Naive thymus-derived CD4-positive, alpha-beta T cell (primary cell): ENCODE data around the gene TRIO. TPM values are rescaled to one million over a fixed set of nuclear protein-coding genes. Genes with fewer than 3 reads are reported as not detected.
A peak's percentile ranks its signal among the peaks of the same experiment; 100 is the strongest.

Source experiments
- ATAC-seq: fragments of 150-1000 bp; cut with Tn5 transposase; 2 replicates; pipeline ENCODE4 v1.10.0; 2021; ENCODE audit warnings: mild to moderate bottlenecking, moderate library complexity
- CTCF ChIA-PET: fragments of 350-600 bp; sonication (Branson Sonifier 250); formaldehyde crosslinking; loops from one replicate; lab custom pipeline; 2021; ENCODE audit warnings: antibody characterized with exemption; lab: Charles Lee
- POLR2A ChIA-PET: fragments of 350-600 bp; sonication (Branson Sonifier 250); formaldehyde crosslinking; loops from one replicate; lab custom pipeline; 2021; ENCODE audit warnings: antibody characterized with exemption, inconsistent platforms; lab: Charles Lee
- DNase-seq, 9 donors: peaks; one replicate each; pipeline versions ENCODE4 v3.0.0 to v3.0.0-alpha.2; 2020 to 2022; ENCODE audit warnings: mixed read lengths in 1 of 9
- H3K27ac ChIP-seq: one replicate; pipeline ENCODE4 v1.7.0; 2013; ENCODE audit warnings: mild to moderate bottlenecking, low read depth, low read length, moderate library complexity
- H3K27me3 ChIP-seq, 2 donors: one replicate each; pipeline ENCODE4 v1.7.0; 2013; ENCODE audit warnings: low read length in 2 of 2, mild to moderate bottlenecking in 2 of 2, moderate library complexity in 2 of 2; ENCODE audit not compliant: control insufficient read depth in 2 of 2, insufficient read depth in 2 of 2
- H3K36me3 ChIP-seq, 3 experiments: 1 replicate in 2 of 3; 2 replicates in 1 of 3; pipeline ENCODE4 v1.7.0; 2013; ENCODE audit warnings: low read length in 3 of 3, mild to moderate bottlenecking in 3 of 3, moderate library complexity in 1 of 3; ENCODE audit not compliant: insufficient read depth in 3 of 3, control insufficient read depth in 2 of 3
- H3K4me1 ChIP-seq, 2 donors: one replicate each; pipeline ENCODE4 v1.7.0; 2013; ENCODE audit warnings: low read length in 2 of 2, mild to moderate bottlenecking in 2 of 2, moderate library complexity in 1 of 2; ENCODE audit not compliant: control insufficient read depth in 2 of 2, insufficient read depth in 2 of 2
- H3K4me3 ChIP-seq: 2 replicates; pipeline ENCODE4 v1.7.0; 2013; ENCODE audit warnings: mild to moderate bottlenecking, low read length
- H3K9me3 ChIP-seq, 3 experiments: 1 replicate in 2 of 3; 2 replicates in 1 of 3; pipeline ENCODE4 v1.7.0; 2013; ENCODE audit warnings: low read length in 3 of 3; ENCODE audit not compliant: control insufficient read depth in 2 of 3
- H3K27ac Mint-ChIP-seq, 9 donors: one replicate each; pipeline ENCODE4 v1.8.0; 2020 to 2022; ENCODE audit warnings: mixed read lengths in 9 of 9, mild to moderate bottlenecking in 8 of 9, moderate library complexity in 5 of 9, inconsistent platforms in 2 of 9
- H3K27me3 Mint-ChIP-seq, 5 donors: one replicate each; pipeline ENCODE4 v1.8.0; 2021 to 2022; ENCODE audit warnings: mixed read lengths in 5 of 5, mild to moderate bottlenecking in 1 of 5
- H3K36me3 Mint-ChIP-seq, 5 donors: one replicate each; pipeline ENCODE4 v1.8.0; 2020 to 2022; ENCODE audit warnings: mixed read lengths in 5 of 5, mild to moderate bottlenecking in 3 of 5, inconsistent platforms in 1 of 5
- H3K4me1 Mint-ChIP-seq, 7 donors: one replicate each; pipeline ENCODE4 v1.8.0; 2020 to 2022; ENCODE audit warnings: mixed read lengths in 7 of 7, mild to moderate bottlenecking in 3 of 7, inconsistent platforms in 1 of 7
- H3K4me3 Mint-ChIP-seq, 10 donors: one replicate each; pipeline ENCODE4 v1.8.0; 2020 to 2022; ENCODE audit warnings: mild to moderate bottlenecking in 10 of 10, mixed read lengths in 10 of 10, moderate library complexity in 6 of 10, inconsistent platforms in 2 of 10
- H3K9me3 Mint-ChIP-seq, 11 donors: one replicate each; pipeline ENCODE4 v1.8.0; 2020 to 2022; ENCODE audit warnings: mixed read lengths in 11 of 11, mild to moderate bottlenecking in 4 of 11, inconsistent platforms in 1 of 11, moderate library complexity in 1 of 11
- intact Hi-C, 2 donors: fragments of 100-400 bp; cut with micrococcal nuclease; formaldehyde crosslinking; loops; one replicate each; pipeline ENCODE4 v1.15.1; 2023
- polyA plus RNA-seq, 2 donors: library from polyadenylated mRNA; unstranded; fragments of 300-500 nt; fragmentation: Illumina TruSeq; gene quantifications; one replicate each; pipeline ENCODE4 v1.2.3, GENCODE V29; 2021
- total RNA-seq, 6 experiments: library from RNA in 5 of 6; stranded (reverse) in 5 of 6; gene quantifications; 1 replicate in 5 of 6; 2 replicates in 1 of 6; pipeline ENCODE4 v1.2.3 and lab custom pipeline; 2021 to 2026

TRIO gene
- total and polyA plus RNA-seq, 7 experiments from 2014 or later: 0.16 to 45.9 (median 5.7) TPM

- peaks cover 0 to 29% (median 7%) of the 10 kb centered on the region in 7 donors for H3K4me1 Mint-ChIP-seq
- no peaks in the 10 kb centered on the region for H3K9me3 ChIP-seq
- no peaks in the 10 kb centered on the region for H3K4me1 ChIP-seq
- intact Hi-C loops: no loop called here
- no peaks in the 10 kb centered on the region for H3K27me3 Mint-ChIP-seq
- ChIA-PET CTCF (no interaction called here), POLR2A (interaction anchor here (1.1 kb wide), 1 partner anchor 12 kb away, joined by 5 read pairs; no protein-coding TSS in a partner anchor)
- H3K27ac Mint-ChIP-seq: peak overlapping the region in 1 of 9 donors; percentile 43
- H3K27me3 ChIP-seq: no peaks in the 10 kb centered on the region
- no peak overlapping the region for H3K4me3 Mint-ChIP-seq
- no peaks in the 10 kb centered on the region for H3K36me3 ChIP-seq
- DNase-seq: no peak
- ATAC-seq: no peak
- H3K4me3 ChIP-seq: no peak overlapping the region
- H3K27ac ChIP-seq: no peak overlapping the region
- H3K9me3 Mint-ChIP-seq: peaks cover 0 to 1% (median 0%) of the 10 kb centered on the region in 11 donors
- no peaks in the 10 kb centered on the region for H3K36me3 Mint-ChIP-seq
Measured at GRCh38 chr5:14425559-14425958, 282.4 kb downstream of the TRIO start.

GRCh38 chr5:14426521-14426920, 283.4 kb downstream of the TRIO start:
- Histone ChIP-seq H3K27me3 (no peaks in the 10 kb centered on the region), H3K9me3 (no peaks in the 10 kb centered on the region), H3K4me1 (no peaks in the 10 kb centered on the region), H3K27ac (no peak overlapping the region), H3K36me3 (no peaks in the 10 kb centered on the region), H3K4me3 (no peak overlapping the region)
- H3K36me3 Mint-ChIP-seq: no peaks in the 10 kb centered on the region
- DNase-seq (no peak), ATAC-seq (no peak)
- H3K27me3 Mint-ChIP-seq: no peaks in the 10 kb centered on the region
- H3K9me3 Mint-ChIP-seq: peaks cover 0 to 1% (median 0%) of the 10 kb centered on the region in 11 donors
- H3K4me1 Mint-ChIP-seq: peaks cover 0 to 27% (median 7%) of the 10 kb centered on the region in 7 donors
- POLR2A ChIA-PET: interaction anchor here (1.1 kb wide), 1 partner anchor 13 kb away, joined by 5 read pairs; no protein-coding TSS in a partner anchor
- no peak overlapping the region for H3K27ac Mint-ChIP-seq
- CTCF ChIA-PET: interaction anchor here (1.0 kb wide), 1 partner anchor 133 kb away, joined by 3 read pairs; no protein-coding TSS in a partner anchor
- no peak overlapping the region for H3K4me3 Mint-ChIP-seq
- intact Hi-C loops: no loop called here

GRCh38 chr5:14428302-14429081, 285.4 kb downstream of the TRIO start:
- Histone ChIP-seq H3K4me3 (no peak overlapping the region), H3K27ac (no peak overlapping the region), H3K27me3 (no peaks in the 10 kb centered on the region), H3K36me3 (no peaks in the 10 kb centered on the region), H3K9me3 (no peaks in the 10 kb centered on the region), H3K4me1 (no peaks in the 10 kb centered on the region)
- Mint-ChIP-seq H3K4me1 (peaks cover 0 to 21% (median 9%) of the 10 kb centered on the region in 7 donors), H3K27me3 (no peaks in the 10 kb centered on the region), H3K27ac (peak overlapping the region in 1 of 9 donors; percentile 27), H3K36me3 (no peaks in the 10 kb centered on the region), H3K9me3 (peaks cover 0 to 1% (median 0%) of the 10 kb centered on the region in 11 donors), H3K4me3 (no peak overlapping the region)
- ChIA-PET POLR2A (no interaction called here), CTCF (interaction anchor here (0.6 kb wide), 1 partner anchor 26 kb away, joined by 7 read pairs; no protein-coding TSS in a partner anchor)
- ATAC-seq (no peak), DNase-seq (no peak)
- intact Hi-C loops: no loop called here

GRCh38 chr5:14429101-14430050, 286.2 kb downstream of the TRIO start:
- Histone ChIP-seq H3K4me3 (no peak overlapping the region), H3K4me1 (no peaks in the 10 kb centered on the region), H3K27ac (no peak overlapping the region), H3K27me3 (no peaks in the 10 kb centered on the region), H3K9me3 (no peaks in the 10 kb centered on the region), H3K36me3 (no peaks in the 10 kb centered on the region)
- Mint-ChIP-seq H3K4me3 (no peak overlapping the region), H3K27me3 (no peaks in the 10 kb centered on the region), H3K4me1 (peaks cover 0 to 17% (median 9%) of the 10 kb centered on the region in 7 donors), H3K27ac (no peak overlapping the region), H3K9me3 (peaks cover 0 to 1% (median 0%) of the 10 kb centered on the region in 11 donors), H3K36me3 (no peaks in the 10 kb centered on the region)
- CTCF ChIA-PET: no interaction called here
- ATAC-seq (no peak), DNase-seq (no peak)
- POLR2A ChIA-PET: no interaction called here
- intact Hi-C loops: no loop called here

GRCh38 chr5:14431534-14431933, 288.4 kb downstream of the TRIO start:
- ChIA-PET CTCF (no interaction called here), POLR2A (no interaction called here)
- Histone ChIP-seq H3K36me3 (no peaks in the 10 kb centered on the region), H3K4me1 (no peaks in the 10 kb centered on the region), H3K27me3 (no peaks in the 10 kb centered on the region), H3K9me3 (no peaks in the 10 kb centered on the region), H3K27ac (no peak overlapping the region), H3K4me3 (no peak overlapping the region)
- Mint-ChIP-seq H3K27ac (no peak overlapping the region), H3K9me3 (peaks cover 0 to 4% (median 0%) of the 10 kb centered on the region in 11 donors), H3K36me3 (peaks cover 0 to 3% (median 0%) of the 10 kb centered on the region in 5 donors), H3K4me1 (peaks cover 0 to 9% (median 2%) of the 10 kb centered on the region in 7 donors), H3K27me3 (peaks cover 0 to 3% (median 0%) of the 10 kb centered on the region in 5 donors), H3K4me3 (no peak overlapping the region)
- no peak for ATAC-seq
- intact Hi-C loops: no loop called here
- DNase-seq: no peak

GRCh38 chr5:14432931-14433589, 289.9 kb downstream of the TRIO start:
- no peak for ATAC-seq
- no peaks in the 10 kb centered on the region for H3K36me3 ChIP-seq

More at GRCh38 chr5:14432931-14433589, 289.9 kb downstream of the TRIO start:
- H3K36me3 Mint-ChIP-seq: peaks cover 0 to 7% (median 0%) of the 10 kb centered on the region in 5 donors
- POLR2A ChIA-PET: no interaction called here
- Histone ChIP-seq H3K4me1 (no peaks in the 10 kb centered on the region), H3K27ac (no peak overlapping the region), H3K4me3 (no peak overlapping the region), H3K9me3 (no peaks in the 10 kb centered on the region), H3K27me3 (no peaks in the 10 kb centered on the region)
- no peak overlapping the region for H3K4me3 Mint-ChIP-seq
- peaks cover 0 to 18% (median 3%) of the 10 kb centered on the region in 7 donors for H3K4me1 Mint-ChIP-seq
- CTCF ChIA-PET: no interaction called here
- H3K27me3 Mint-ChIP-seq: peaks cover 0 to 3% (median 0%) of the 10 kb centered on the region in 5 donors
- peaks cover 0 to 4% (median 0%) of the 10 kb centered on the region in 11 donors for H3K9me3 Mint-ChIP-seq
- H3K27ac Mint-ChIP-seq: no peak overlapping the region
- intact Hi-C loops: no loop called here
- no peak for DNase-seq
